Activated gamma-delta T cell treated with Interleukin-2 at 50 U/mL for 16 hours (primary cell): Measurements from ENCODE around the gene NFIC.
"Not testable (repeated sequence)": the region's sequence is repeated elsewhere in the genome, so short reads cannot be mapped to it uniquely, and the experiment has no call there.

Experiments
- DNase-seq: peaks from one replicate; pipeline ENCODE4 v3.0.0-alpha.2; 2020

The NFIC gene

GRCh38 chr19:3375221-3376090 lies 9.1 kb downstream of the NFIC start:
- no peak for DNase-seq

GRCh38 chr19:3376091-3376455 lies 9.7 kb downstream of the NFIC start:
- not testable (repeated sequence) for DNase-seq

DNA sequence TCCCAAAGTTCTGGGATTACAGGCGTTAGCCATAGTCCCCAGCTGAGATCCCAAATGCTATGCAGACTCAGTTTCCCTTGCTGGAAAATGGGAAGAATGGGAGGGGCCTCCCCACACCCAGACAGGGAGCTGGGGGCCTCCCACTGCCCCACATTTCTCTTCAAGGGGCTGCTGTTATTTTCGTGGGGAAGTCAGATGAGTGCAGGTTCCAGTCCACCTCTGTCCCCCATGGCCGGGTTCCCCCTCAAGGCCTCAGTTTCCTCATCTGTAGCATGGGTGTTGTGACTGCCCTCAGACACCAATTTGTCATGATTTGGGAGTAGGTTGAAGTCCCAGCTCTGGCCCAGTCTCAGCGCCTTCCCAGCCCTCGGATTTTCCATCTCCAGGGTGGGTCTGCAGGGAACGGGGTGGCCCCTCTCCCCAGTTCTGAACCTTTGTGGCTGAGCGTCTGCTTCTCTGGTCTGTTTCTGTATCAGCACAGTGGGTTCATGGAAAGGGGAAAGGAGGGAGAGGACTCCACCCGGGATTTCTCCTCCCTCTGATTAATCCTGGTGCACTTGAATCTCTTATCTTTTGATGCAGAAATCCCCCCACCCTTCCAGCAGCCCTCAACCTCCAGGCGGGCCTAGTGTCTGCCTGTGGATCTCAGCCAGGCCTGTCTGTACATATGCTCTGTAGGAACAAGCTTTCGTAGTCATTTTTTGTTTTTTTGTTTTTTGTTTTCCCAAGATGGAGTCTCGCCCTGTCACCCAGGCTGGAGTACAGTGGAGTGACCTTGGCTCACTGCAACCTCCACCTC lies 12.2 kb downstream of the NFIC start:
- no peak for DNase-seq

- no peak for DNase-seq
Observed at GRCh38 chr19:3380829-3381228, 14.4 kb downstream of the NFIC start.

GRCh38 chr19:3381701-3382372 lies 15.5 kb downstream of the NFIC start:
- DNase-seq, result no peak

DNA sequence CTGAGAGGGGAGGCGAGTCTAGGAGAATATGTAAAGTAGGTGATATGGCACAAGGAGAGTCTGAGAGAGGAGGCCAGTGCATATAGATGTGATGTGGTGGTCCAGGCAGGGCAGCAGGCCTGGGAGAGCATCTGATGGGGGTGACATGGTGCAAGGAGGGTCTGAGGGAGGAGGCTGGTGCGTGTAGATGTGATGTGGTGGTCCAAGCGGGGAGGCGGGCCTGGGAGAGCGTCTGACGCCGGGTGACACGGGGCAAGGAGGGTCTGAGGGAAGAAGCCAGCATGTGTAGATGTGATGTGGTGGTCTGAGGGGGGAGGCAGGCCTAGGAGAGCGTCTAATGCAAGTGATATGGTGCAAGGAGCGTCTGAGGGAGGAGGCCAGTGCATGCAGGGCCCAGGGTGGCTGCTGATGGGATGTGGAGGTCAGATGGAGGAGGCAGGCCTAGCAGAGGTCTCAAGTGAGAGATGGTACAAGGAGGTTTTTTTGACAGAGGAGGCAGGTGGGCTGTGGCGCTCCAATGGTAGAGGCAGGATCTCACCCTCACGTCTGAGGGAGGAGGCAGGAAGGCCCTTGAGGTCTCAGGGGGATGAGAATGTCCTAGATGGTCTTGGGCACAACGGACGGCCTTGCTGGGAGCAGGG lies 16.2 kb downstream of the NFIC start:
- no peak for DNase-seq

DNA sequence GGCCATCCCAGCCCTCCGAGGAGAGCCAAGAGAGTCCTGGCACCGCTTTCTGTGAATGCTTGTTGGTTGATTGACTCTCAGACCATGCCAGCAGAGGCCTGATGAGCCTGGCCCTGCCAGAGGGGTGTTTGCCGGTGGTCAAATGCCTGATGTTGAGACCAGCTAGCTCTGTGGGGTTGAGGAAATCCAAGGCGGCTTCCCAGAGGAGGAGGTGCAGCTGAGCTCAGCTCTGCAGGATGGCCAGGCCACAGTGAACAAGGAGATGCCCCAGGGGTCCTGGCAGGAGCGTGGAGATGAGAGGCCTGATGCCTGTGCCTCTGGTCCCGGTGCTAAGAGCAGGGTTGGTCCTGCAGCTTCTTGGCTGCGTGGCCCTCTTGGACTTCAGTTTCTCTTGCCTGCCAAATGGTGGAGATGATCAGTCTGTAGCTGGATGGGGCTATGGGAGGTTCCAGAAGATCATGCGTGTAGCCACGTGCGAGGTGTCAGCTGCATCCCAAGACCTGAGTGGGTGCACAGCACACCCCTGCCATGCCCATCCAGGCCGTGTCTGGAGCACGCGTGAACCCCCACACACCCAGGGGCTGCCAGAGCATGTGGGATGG lies 16.8 kb downstream of the NFIC start:
- DNase-seq, result no peak

DNA sequence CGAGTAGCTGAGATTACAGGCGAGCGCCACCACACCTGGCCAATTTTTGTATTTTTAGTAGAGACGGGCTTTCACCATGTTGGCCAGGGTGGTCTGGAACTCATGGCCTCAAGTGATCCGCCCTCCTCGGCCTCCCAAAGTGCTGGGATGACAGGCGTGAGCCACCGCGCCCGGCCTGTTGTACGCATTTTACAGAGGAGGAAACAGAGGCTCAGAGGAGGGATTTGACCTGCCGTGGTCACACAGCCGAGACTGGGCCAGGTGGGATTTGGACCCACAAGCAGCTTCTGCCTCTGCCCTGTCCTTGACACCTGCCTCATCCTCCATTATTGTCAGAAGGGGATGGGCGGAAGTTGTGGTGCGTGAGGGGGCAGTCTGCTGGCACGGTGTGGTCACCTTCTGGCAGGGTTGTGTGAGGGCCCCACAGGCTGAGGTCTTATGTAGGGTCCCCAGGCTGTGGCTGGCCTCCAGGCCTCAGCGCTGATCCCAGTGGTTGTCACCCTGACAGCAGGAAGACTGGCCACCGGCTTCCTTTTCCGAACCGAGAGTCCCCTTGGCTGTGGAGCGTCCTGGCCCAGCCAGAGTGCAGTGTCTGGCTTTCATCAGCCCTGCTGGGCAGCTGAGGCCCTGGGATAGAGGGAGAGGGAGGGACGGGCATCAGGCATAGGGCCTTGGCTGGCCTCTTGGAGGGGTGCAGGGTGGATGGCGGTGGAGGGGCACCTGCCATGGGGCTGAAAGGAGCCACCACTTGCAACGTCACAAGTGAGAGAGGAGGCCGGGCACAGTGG lies 20.3 kb downstream of the NFIC start:
- no peak for DNase-seq

DNA sequence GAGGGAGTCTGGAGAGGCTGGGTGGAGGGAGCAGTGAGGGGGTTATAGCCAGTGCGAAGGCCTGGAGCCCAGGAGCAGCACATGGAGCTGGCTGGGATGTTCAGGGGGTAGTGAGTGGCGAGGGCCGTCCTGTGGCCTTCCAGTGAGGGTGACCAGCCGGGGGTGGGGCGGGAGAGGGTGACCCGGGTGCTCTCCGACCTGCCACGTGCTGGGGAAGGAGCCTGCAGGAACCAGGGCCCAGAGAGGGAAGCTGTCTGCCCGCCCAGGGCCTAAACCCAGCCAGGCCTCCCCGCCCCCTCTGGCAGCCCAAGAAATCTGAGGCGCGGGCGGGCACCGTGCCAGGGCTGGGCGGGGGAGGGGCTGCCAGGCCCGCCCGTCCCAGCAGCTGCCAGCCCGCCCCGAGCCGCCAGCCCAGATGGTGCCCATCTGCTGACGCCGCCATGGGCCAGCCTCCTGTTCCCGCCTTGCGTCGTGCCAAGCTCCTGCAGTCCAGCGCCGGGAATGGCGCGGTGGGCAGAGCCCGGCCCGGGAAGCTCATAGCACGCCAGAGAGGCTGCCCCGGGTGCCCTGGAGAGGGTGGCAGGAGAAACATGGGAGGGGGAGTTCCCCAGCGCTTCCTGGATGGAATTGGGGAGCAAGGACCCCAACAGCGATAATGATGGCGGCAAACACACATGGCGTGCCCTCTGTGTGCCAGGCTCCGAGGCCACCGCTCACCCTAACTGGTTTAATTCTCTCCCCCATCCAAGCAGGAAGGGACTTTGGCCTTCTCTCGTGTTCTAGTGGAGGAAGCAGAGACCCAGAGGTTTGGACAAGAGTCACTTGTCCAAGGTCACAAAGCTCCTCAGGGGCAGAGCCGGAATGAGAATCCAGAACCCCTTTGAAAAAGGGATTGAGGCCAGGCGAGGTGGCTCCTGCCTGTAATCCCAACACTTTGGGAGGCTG lies 21.5 kb downstream of the NFIC start:
- DNase-seq, result no peak

DNA sequence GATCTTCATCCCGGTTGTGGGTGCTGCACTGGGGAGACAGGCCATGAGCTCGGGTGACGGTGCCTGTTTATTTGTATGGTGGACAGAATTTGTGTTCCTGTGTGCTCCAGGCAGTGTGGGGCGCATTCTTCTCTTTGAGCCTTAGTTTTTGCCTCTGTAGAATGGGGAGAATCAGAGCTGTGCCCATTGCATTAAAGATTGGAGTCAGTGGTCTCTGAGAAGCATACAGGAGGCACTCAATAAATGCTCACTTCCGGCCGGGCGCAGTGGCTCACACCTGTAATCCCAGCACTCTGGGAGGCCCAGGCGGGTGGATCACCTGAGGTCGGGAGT lies 23.0 kb downstream of the NFIC start:
- no peak for DNase-seq

GRCh38 chr19:3389876-3390371 lies 23.5 kb downstream of the NFIC start:
- no peak for DNase-seq

DNA sequence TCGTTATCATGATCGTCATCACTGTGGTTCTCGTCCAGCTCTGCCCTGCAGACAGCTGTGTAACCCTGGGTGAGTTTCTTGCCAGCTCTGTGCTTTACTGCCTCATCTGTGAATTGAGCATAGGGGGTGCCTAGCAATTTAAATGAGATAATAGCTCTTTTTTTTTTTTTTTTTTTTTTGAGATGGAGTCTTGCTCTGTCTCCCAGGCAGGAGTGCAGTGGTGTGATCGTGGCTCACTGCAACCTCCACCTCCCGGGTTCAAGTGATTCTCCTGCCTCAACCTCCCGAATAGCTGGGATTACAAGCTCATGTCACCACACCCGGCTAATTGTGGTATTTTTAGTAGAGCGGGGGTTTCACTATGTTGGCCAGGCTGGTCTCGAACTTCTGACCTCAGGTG lies 25.5 kb downstream of the NFIC start:
- not testable (repeated sequence) for DNase-seq

DNA sequence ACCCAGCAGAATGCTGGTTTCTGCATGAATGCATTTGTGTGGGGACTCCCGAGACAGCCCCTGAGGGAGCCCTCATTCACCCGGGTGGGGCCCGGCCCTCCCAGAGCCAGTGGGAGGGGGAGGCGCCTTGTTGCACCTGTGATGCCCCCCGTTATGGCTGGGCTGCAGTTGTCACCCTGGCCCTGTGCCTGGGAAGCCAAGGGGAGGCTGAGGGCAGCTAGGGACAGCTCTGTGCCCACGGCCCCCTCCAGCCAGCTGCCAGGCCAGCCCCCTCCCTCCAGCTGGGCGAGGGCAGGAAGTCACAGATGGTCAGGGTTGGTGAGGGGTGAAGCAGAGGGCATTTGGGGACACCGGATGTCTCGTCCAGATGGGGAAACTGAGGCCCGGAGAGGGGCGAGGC lies 26.1 kb downstream of the NFIC start:
- no peak for DNase-seq

DNA sequence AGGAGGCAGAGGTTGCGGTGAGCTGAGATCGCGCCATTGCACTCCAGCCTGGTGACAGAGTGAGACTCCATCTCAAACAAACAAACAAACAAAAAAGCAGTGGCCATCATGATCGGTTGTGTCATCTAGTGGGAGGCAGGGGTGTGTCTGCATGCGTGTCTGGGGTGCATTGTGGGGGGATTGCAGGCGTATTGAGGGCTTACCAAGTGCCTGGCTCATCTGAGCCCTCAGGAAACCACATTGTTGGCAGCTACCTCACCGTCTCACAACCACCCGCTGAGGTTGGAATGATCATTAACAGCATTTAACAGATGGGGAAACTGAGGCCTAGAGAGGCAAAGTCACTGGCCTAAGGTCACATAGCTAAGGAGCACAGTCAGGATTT lies 30.5 kb downstream of the NFIC start:
- no peak for DNase-seq

DNA sequence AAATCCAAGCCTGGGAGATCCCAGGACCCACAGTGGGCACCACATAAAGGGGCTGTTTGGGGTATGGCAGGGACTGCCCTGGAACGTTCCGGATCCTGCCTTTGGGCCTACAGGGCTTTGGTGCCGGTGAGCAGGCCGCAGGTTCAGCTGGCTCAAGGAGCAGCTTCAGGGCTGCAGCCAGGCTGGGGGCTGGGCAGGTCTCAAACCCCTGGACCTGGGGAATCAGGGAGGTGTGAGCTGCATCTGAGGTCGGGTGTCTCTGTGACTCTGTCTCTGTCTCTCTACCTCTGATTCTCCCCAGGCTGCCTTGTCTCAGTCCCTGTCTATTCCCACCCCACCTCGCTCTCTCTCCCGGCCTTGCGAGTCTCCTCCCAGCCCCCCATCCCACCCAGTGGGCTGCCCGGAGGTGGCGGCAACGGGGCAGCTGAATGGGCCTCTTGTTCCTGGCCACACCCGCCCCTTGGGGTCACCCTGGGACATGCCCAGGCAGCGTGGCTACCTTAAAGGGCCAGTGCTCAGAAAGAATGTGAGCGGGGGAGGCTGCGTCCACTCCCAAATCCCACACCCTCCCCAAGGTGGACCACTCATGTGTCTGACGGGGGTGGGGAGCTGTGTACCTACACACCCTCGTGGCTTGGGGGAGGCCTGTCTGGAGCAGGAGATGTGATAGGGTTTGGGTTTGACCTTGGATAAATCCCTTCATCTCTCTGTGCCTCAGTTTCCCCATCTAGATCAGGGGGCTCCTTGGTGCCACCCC lies 31.1 kb downstream of the NFIC start:
- no peak for DNase-seq

GRCh38 chr19:3398114-3398899 lies 31.9 kb downstream of the NFIC start:
- DNase-seq, result no peak

DNA sequence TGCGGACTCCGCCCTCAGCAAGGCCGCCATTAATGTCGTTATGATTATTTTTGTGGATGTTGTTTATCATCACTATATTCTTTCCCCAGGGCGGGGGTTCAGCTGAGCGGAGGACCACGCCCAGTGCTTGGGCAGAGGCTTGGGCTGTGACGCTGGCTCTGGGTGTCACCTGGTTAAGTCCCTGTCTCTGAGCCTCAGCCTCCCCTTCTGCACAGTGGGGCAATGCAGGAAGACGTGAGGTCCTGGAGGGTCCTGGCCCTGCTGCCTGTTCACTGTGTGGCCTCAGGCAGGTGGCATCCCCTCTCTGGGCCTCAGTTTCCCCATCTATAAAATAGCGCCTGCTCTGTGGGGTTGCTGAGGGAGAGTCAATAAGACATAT lies 32.5 kb downstream of the NFIC start:
- DNase-seq, result no peak

GRCh38 chr19:3399311-3399710 lies 32.9 kb downstream of the NFIC start:
- not testable (repeated sequence) for DNase-seq
